ENCODE data around the gene ACLY.
"Not testable (repeated sequence)": the region's sequence is repeated elsewhere in the genome, so short reads cannot be mapped to it uniquely, and the experiment has no call there.

The ACLY gene

DNA sequence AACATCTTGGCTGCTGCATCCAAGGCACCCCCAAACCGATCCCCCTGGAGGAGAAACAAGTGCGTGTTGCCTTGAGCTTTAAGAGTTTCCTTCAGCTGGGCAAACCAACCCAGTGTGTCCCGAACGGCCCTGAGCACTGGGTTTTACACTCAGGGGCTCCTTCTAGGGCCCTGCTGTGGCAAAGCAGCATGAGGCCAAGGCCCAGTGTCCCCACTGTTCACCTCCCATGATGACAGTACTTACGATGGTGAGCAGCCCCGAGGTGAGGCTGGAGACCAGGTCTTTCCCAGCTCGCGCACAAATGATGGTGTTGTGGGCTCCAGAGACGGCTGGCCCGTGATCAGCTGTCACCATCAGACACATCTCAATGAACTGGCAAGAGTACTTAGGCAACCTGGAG lies 47.0 kb downstream of the ACLY start:
- DNase-seq (ENCODE audit: low read depth in 3 of 3), result no peak

GRCh38 chr17:41870627-41871026 lies 48.1 kb downstream of the ACLY start:
- DNase-seq (ENCODE audit: low read depth in 3 of 3), result no peak

DNA sequence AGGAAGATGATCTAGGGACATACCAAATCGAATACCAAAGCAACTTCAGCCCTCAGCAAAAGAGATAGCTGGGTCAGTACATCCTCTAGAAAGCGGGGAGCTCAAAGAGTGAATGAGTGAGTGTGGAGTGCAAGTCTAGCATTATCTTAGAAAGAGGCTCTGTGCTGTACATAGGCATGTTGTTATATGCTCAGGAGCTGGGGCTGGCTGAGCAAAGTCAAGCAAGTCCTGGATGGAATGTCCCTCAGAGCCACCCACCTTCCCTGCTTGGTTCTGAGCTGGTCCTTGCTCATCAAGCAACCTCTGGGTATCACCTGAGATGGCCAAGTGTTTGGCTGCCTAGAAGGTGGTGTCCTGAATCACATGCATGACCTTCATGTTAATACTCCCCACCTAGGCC lies 48.7 kb downstream of the ACLY start:
- DNase-seq (ENCODE audit: low read depth in 3 of 3), result no peak

- no peak for DNase-seq (ENCODE audit: low read depth in 3 of 3)
Observed at GRCh38 chr17:41869426-41869825, 49.3 kb downstream of the ACLY start.

DNA sequence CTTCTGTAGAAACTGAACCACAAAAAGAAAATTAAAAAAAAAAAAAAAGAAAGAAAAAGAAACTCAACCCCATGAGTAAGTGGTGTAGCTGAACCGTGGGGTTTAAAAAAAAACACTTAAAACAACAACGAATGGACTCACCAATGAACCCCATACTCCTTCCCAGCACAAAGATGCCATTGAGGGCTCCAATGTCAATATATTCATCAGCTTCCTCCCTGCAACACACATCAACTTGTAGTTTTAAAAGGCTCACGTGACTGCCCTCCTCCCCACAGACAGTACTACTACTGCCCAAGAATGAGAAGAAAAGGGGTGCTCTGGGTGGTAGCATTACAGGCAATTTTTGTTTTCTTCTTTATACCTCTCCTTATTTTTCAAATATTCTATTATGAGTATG lies 50.2 kb downstream of the ACLY start:
- DNase-seq (ENCODE audit: low read depth in 3 of 3), result no peak

GRCh38 chr17:41865596-41865893 lies 53.2 kb downstream of the ACLY start:
- no peak for DNase-seq (ENCODE audit: low read depth in 3 of 3)

GRCh38 chr17:41864836-41865595 lies 53.7 kb downstream of the ACLY start, which contains the start of gene KLHL11:
TSS of gene KLHL11 (minus strand) at chr17:41865423. CDS start at chr17:41865370, 53 bp downstream.
- peak; percentile 80 to 82 (median 81) for DNase-seq (ENCODE audit: low read depth in 3 of 3)

- no peak for DNase-seq (ENCODE audit: low read depth in 3 of 3)
Observed at GRCh38 chr17:41864498-41864835, 54.3 kb downstream of the ACLY start.

DNA sequence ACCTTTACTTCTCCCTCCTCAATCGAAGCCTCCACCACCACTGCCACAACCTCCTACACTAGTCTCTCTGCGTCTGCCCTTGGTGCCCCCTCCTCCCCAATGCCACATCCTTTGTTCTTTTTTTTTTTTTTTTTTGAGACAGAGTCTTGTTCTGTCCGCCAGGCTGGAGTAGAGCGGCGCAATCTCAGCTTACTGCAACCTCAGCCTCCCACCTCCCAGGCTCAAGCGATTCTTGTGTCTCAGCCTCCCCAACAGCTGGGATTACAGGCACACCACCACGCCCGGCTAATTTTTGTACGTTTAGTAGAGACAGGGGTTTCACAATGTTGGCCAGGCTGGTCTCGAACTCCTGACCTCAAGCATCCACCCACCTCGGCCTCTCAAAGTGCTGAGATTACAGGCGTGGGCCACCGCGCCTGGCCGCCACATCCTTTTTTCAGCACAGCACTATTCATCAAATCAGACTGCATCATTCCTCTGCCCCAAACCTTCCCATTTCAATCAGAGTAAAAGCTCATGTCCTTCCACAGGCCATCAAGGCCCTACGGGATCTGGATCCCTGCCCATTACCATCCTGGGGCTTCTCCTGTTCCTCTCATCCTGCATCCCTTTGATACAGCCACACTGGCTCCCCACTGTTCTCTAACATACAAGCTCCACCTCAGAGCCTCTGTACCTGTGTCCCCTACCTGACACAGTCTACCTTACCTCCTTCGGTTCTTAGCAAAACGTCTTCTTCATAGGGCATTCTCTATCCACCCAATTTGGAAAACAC lies 55.5 kb downstream of the ACLY start:
- DNase-seq (ENCODE audit: low read depth in 3 of 3), result peak in 1 of 3 donors; percentile 16

DNA sequence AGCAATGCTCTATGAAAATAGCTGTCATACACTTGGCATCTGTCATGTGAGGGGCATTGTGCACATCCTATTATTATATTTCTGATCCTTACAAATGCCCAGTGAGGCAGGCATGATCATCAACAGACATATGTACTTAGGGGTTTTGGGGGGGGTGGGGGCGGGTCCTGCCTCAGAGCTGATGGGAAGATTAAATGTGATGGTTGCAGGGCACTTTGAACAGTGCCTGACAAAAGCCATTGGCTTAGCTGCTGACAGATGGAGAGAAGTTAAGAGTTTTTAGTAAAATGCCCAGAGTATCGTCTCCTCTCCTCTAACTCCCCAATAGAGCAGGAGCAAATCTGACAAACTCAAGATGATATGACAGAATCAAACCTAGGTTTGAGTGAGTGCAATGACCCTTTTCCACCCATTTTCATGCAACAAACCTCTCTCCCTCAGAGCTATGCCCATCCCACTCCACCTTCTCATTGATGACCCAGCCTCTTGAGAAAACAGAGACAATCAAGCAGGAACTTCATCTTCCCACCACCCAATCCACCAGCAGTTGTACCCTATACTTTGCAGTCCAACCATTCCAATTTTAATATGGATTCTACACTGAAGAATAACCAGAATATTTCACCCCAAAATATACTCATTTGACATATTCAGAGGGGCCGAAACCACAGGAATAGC lies 58.4 kb downstream of the ACLY start:
- DNase-seq (ENCODE audit: low read depth in 3 of 3), result no peak

DNA sequence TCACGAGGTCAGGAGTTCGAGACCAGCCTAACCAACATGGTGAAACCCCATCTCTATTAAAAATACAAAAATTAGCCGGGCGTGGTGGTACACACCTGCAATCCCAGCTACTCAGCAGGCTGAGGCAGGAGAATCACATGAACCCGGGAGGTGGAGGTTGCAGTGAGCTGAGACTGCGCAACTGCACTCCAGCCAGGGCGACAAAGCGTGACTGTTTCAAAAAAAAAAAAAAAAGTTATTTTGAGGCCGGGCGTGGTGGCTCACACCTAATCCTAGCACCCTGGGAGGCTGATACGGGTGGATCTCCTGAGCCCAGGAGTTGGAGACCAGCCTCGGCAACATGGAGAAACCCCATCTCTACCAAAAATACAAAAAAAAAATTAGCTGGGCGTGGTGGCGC lies 67.4 kb downstream of the ACLY start:
- DNase-seq (ENCODE audit: low read depth in 3 of 3), result not testable (repeated sequence)

DNA sequence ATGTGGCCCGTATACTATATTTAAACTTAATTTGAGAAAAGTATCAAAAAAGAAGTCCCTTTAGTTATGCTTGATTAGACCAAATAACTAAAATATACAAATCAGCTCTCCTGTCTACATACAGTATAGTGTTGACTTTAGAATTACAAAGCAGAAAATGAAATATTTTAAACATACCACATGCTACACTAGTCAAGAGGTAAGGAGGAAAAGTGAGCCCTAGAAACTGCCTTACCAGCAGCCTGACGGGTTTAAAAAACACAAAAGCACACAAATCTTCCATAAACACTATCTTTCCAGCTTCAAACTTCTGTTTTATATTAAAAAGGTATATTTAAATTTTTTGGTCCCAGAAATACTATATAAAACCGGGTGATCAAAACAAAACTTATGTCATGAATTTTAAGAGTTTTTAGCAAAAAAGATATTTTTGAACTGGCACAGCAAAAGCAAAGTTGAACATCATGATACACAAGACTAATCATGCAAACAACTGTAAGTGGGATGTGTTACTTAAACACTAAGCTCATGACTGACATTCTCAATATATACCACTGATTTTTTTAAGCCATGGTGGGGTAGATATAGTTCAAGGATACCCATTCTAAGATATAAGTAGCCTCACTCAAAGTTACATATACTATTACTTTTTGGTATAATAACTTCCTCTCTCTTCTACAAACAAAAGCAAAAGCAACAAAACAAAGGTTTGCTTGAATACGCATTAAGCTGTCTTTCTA lies 69.3 kb downstream of the ACLY start:
- DNase-seq (ENCODE audit: low read depth in 3 of 3), result no peak

DNA sequence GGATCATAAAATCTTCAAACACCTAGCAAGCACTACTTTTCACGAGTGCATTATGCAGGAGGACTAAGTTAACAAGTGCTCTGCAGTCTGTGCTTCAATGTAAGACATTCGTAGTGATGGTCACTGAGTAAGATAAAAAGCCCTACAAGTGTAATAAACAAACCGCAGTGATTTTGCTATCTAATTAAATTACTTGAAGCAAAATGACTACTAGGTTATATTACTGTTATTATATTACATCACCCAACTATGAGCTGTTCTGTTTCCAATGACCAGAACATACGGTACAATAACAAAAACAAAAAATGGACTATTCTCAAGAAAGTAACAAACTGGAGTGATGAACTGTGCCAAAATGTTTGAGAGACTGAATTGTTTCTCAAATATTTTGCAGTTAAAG lies 70.0 kb downstream of the ACLY start:
- DNase-seq (ENCODE audit: low read depth in 3 of 3), result no peak

DNA sequence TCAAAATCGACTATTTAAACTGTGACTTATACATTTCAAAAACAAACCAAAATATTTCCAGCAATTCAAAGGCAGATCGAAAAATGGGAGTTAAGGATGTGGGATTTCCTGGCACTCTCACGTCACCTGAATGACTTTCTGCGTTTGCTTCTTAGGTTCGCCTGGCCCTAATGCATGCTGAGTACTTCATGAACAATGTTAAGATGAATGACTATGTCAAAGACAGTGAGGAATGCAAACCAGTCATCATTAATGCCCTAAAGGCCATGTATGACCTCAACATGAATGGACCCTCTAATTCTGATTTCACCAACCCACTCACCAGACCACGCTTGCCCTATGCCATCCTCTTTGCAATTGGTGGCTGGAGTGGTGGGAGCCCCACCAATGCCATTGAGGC lies 73.8 kb downstream of the ACLY start:
- DNase-seq (ENCODE audit: low read depth in 3 of 3), result no peak

- not testable (repeated sequence) for DNase-seq (ENCODE audit: low read depth in 3 of 3)
Observed at GRCh38 chr17:41840781-41841180, 78.0 kb downstream of the ACLY start.

GRCh38 chr17:41839448-41839847 lies 79.3 kb downstream of the ACLY start:
- not testable (repeated sequence) for DNase-seq (ENCODE audit: low read depth in 3 of 3)

DNA sequence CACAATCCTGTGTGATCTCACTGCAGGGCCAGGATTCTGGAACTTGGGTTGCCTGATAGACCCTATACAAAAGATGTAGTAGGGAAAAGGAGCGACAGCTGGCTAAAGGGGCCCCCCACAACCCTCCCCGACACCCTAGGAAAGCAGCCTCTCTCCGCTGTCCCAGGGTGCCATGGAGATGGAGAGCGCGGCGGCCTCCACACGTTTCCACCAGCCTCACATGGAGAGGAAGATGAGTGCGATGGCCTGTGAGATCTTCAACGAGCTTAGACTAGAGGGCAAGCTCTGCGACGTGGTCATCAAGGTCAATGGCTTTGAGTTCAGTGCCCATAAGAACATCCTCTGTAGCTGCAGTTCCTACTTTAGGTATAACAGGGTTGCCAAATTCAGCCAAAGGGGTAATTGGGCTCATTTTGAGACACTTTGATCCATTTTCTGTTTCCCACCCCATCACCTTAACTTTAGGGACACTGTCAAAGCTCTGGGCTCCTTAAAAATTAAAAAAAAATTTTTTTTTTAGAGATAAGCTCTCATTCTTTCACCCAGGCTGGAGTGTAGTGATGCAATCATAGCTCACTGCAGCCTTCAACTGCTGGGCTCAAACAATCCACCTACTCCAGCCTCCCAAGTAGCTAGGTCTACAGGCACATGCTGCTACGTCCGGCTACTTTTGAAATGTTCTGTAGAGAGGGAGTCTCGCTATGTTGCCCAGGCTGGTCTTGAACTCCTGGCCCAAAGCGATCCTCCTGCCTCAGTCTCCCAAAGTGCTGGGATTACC lies 80.8 kb downstream of the ACLY start, which contains the start of gene KLHL10:
TSS of gene KLHL10 (plus strand) at position 65 of the 778 bp plus-strand sequence. CDS start at position 173, 108 bp downstream.
- DNase-seq (ENCODE audit: low read depth in 3 of 3), result no peak

DNA sequence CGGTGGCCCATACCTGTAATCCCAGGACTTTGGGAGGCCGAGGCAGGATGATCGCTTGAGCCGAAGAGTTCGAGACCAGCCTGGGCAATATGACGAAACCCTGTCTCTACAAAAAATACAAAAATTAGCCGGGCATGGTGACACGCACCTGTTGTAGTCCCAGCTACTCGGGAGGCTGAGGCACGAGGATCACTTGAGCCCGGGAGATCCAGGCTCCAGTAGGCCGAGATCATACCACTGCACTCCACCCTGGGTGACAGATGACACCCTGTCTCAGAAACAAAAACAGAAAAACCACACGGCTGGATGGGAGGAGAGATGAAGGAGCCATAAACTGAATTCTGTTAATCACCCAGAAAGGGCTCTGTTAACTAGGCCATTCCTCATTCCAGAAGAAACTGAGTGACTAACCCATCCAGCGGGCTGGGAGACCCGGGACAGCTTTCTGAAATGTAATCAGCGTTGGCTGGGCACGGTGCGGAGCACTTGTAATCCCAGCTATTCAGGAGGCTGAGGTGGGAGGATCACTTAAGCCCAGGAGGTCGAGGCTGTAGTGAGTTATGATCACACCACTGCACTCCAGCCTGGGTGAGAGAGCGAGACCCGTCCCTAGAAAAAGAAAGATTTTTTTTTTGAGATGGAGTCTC lies 82.1 kb downstream of the ACLY start:
- DNase-seq (ENCODE audit: low read depth in 3 of 3), result no peak

DNA sequence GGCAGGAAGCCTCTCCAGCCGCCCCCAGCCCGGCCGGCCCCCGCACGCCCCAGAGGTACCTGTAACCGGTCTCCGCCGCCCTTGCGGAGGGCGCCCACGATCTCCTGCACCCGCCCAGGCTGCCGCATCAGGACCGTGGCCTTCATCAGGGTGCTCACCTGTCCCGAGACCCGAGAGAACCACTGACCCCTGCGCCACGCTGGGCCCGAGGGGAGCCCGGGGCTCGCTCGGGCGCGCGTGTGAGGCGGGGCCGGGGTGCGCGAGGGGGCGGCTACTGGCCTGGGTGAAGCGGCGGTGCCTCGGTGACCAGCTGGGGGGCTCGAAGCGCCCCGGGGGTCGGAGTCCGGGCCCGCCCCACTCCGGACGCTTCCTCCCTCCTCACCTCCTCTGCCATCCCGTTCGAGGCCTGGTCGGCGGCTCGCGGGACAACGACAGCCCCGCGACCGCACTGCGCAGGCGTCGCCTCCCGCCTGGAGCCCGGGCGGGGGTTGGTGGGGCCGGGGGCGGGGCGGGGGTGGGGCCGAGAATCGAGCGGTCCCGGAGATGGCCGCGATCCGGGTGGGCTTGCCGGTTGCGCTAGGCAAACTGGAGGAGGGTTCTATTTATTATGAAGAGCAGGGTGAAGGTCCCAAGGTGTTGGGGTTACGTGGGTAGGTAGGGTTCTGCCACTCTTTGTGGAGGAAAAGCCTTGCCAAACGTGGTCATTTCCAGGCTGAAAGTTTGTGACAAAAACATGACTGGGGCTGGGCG lies 82.8 kb downstream of the ACLY start, which contains the start of gene NT5C3B:
TSS of gene NT5C3B (minus strand) at position 433 of the 750 bp plus-strand sequence. CDS start at position 394, 39 bp downstream.
- peak in 2 of 3 donors; percentile 21 to 47 for DNase-seq (ENCODE audit: low read depth in 3 of 3)

Measured in stimulated activated CD4-positive, alpha-beta T cell treated with anti-CD3 and anti-CD28 coated beads, TNF-alpha, amount 100 ng/mL, for 48 hours (primary cell).